Neural cell (in vitro differentiated cells): ENCODE measurements around the gene TTLL5. TPM values are rescaled to one million over a fixed set of nuclear protein-coding genes. Genes with fewer than 3 reads are reported as not detected.

Source experiments
- H2AFZ ChIP-seq: fragments of 200-600, 300-800 bp; sonication (generic), shearing (Covaris generic); 2 replicates; pipeline ENCODE4 v1.6.0; 2014; ENCODE audit warnings: low read depth, mild to moderate bottlenecking, antibody characterized with exemption, low read length, moderate library complexity
- H3F3A ChIP-seq: fragments of 200-600 bp; shearing (Covaris generic); 2 replicates; pipeline ENCODE4 v1.6.1; 2016; ENCODE audit warnings: mild to moderate bottlenecking, moderate library complexity, mixed read lengths, antibody characterized with exemption, low read length; ENCODE audit not compliant: insufficient read depth, poor library complexity, severe bottlenecking
- H3K27ac ChIP-seq: fragments of 200-600, 300-800 bp; sonication (generic), shearing (Covaris generic); 2 replicates; pipeline ENCODE4 v1.5.1; 2014; ENCODE audit warnings: mild to moderate bottlenecking, low read length, moderate library complexity
- H3K27me3 ChIP-seq: fragments of 300-800, 200-600 bp; sonication (generic), shearing (Covaris generic); 2 replicates; pipeline ENCODE4 v1.6.0; 2014; ENCODE audit warnings: mild to moderate bottlenecking, low read depth, low read length, moderate library complexity; ENCODE audit not compliant: insufficient read depth
- H3K36me3 ChIP-seq: fragments of 300-800, 200-600 bp; sonication (generic), shearing (Covaris generic); 2 replicates; pipeline ENCODE4 v1.5.1; 2014; ENCODE audit warnings: mild to moderate bottlenecking, antibody characterized with exemption, low read length, moderate library complexity; ENCODE audit not compliant: insufficient read depth
- H3K4me2 ChIP-seq: fragments of 300-800, 200-600 bp; sonication (generic), shearing (Covaris generic); 2 replicates; pipeline ENCODE4 v1.6.0; 2014; ENCODE audit warnings: mild to moderate bottlenecking, low read length
- H3K4me3 ChIP-seq: fragments of 300-800, 200-600 bp; sonication (generic), shearing (Covaris generic); 2 replicates; pipeline ENCODE4 v1.5.1; 2014; ENCODE audit warnings: mild to moderate bottlenecking, low read length, moderate library complexity
- H3K79me2 ChIP-seq: fragments of 200-600 bp; shearing (Covaris generic); replicated peaks from 2 replicates; pipeline ENCODE4 v1.6.0; 2014; ENCODE audit warnings: mild to moderate bottlenecking, low read length, moderate library complexity; ENCODE audit not compliant: insufficient read depth
- H3K9ac ChIP-seq: fragments of 300-800, 200-600 bp; sonication (generic), shearing (Covaris generic); 2 replicates; pipeline ENCODE4 v1.6.1; 2016; ENCODE audit warnings: mild to moderate bottlenecking, low read length, mixed read lengths
- H3K9me2 ChIP-seq: fragments of 200-600 bp; shearing (Covaris generic); 2 replicates; pipeline ENCODE4 v1.6.1; 2016; ENCODE audit warnings: mild to moderate bottlenecking, low read length, mixed read lengths; ENCODE audit not compliant: insufficient read depth
- H3K9me3 ChIP-seq: fragments of 200-600, 300-800 bp; sonication (generic), shearing (Covaris generic); 2 replicates; pipeline ENCODE4 v1.6.1; 2016; ENCODE audit warnings: mild to moderate bottlenecking, mixed run types, low read length, moderate library complexity, mixed read lengths
- H4K20me1 ChIP-seq: fragments of 200-600 bp; shearing (Covaris generic); 2 replicates; pipeline ENCODE4 v1.6.1; 2016; ENCODE audit warnings: mild to moderate bottlenecking, mixed run types; ENCODE audit not compliant: insufficient read depth
- CTCF ChIP-seq: fragments of 450-650 bp; IDR thresholded peaks from 2 replicates; pipeline ENCODE4 v1.5.1; 2014; ENCODE audit warnings: antibody characterized with exemption, mild to moderate bottlenecking, moderate library complexity; ENCODE audit not compliant: poor library complexity, severe bottlenecking
- EP300 ChIP-seq: fragments of 450-650 bp; conservative IDR thresholded peaks from 2 replicates; pipeline ENCODE4 v1.6.1; 2014; ENCODE audit warnings: antibody characterized with exemption, mild to moderate bottlenecking, moderate library complexity; ENCODE audit not compliant: poor library complexity, severe bottlenecking
- EZH2 ChIP-seq: fragments of 200-600, 300-800 bp; shearing (Covaris generic), sonication (generic); IDR thresholded peaks from 2 replicates; pipeline ENCODE4 v1.6.1; 2014; ENCODE audit warnings: antibody characterized with exemption, low read length, borderline replicate concordance, mild to moderate bottlenecking; ENCODE audit not compliant: insufficient read depth, poor library complexity, severe bottlenecking
- MXI1 ChIP-seq: fragments of 450-650 bp; conservative IDR thresholded peaks from 2 replicates; pipeline ENCODE4 v1.6.1; 2014; ENCODE audit warnings: antibody characterized with exemption, mild to moderate bottlenecking; ENCODE audit not compliant: poor library complexity, severe bottlenecking
- POLR2AphosphoS5 ChIP-seq: IDR thresholded peaks from 2 replicates; pipeline ENCODE4 v1.6.1; 2012
- RAD21 ChIP-seq: fragments of 450-650 bp; conservative IDR thresholded peaks from 2 replicates; pipeline ENCODE4 v1.6.1; 2014; ENCODE audit warnings: antibody characterized with exemption, mild to moderate bottlenecking, moderate library complexity
- REST ChIP-seq: IDR thresholded peaks from 2 replicates; pipeline ENCODE4 v1.6.1; 2012; ENCODE audit warnings: borderline replicate concordance
- SMC3 ChIP-seq: fragments of 450-650 bp; conservative IDR thresholded peaks from 2 replicates; pipeline ENCODE4 v1.6.1; 2014; ENCODE audit warnings: antibody characterized with exemption, mild to moderate bottlenecking, moderate library complexity; ENCODE audit not compliant: poor library complexity
- TAF1 ChIP-seq: IDR thresholded peaks from 2 replicates; pipeline ENCODE4 v1.6.1; 2012; ENCODE audit warnings: low read depth
- polyA plus RNA-seq: library from polyadenylated mRNA; depleted of rRNA; stranded (reverse); fragments of >200 nt; gene quantifications from 2 replicates; pipeline ENCODE4 v1.2.3, GENCODE V29; 2014

Gene TTLL5
- polyA plus RNA-seq, 1 donor from 2014 or later, result 8.2 TPM

- Histone ChIP-seq H3F3A (no peaks in the 10 kb centered on the region), H3K36me3 (peaks cover 9% of the 10 kb centered on the region), H3K27ac (no peak overlapping the region), H4K20me1 (no peaks in the 10 kb centered on the region), H3K9me2 (no peaks in the 10 kb centered on the region), H3K79me2 (no peaks in the 10 kb centered on the region), H3K4me2 (no peak overlapping the region), H3K9me3 (no peaks in the 10 kb centered on the region), H2AFZ (no peak overlapping the region), H3K9ac (no peak overlapping the region), H3K4me3 (no peak overlapping the region), H3K27me3 (no peaks in the 10 kb centered on the region)
- TF ChIP-seq POLR2AphosphoS5 (no peak), MXI1 (no peak), RAD21 (no peak), TAF1 (no peak)
Observed at GRCh38 chr14:75996488-75996887, 335.4 kb downstream of the TTLL5 start.

- H3K4me3 ChIP-seq, result no peak overlapping the region
- no peaks in the 10 kb centered on the region for H3K9me2 ChIP-seq
- no peak overlapping the region for H2AFZ ChIP-seq
- peaks cover 9% of the 10 kb centered on the region for H3K36me3 ChIP-seq
- no peaks in the 10 kb centered on the region for H4K20me1 ChIP-seq
- H3K27me3 ChIP-seq, result no peaks in the 10 kb centered on the region
- H3K9ac ChIP-seq, result no peak overlapping the region
- no peak for TF ChIP-seq RAD21
- no peak for TF ChIP-seq POLR2AphosphoS5
- TF ChIP-seq TAF1, result no peak
- TF ChIP-seq EP300, result no peak
- no peaks in the 10 kb centered on the region for H3F3A ChIP-seq
- H3K27ac ChIP-seq, result no peak overlapping the region
- no peaks in the 10 kb centered on the region for H3K79me2 ChIP-seq
- no peaks in the 10 kb centered on the region for H3K9me3 ChIP-seq
- H3K4me2 ChIP-seq, result no peak overlapping the region
Observed at GRCh38 chr14:75999511-76000190, 338.6 kb downstream of the TTLL5 start.

DNA sequence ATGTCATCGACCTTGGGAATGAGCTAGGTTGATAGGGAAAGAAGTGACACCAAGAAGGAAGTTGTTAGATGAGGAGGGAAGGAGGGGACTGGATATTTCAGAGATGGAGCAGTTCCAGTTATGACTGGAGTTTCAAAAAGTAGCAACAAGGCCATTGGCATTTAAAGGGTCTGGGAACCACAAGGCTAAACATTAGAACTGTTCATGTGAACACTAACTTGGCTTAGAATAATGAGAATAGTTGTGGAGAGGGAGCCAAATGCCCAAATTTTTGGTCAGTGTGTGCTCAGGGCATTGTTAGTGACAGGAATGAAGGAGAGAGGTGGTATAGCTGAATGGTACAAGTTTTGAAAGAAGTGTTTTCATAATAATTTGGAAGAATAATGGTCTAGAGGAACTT is 341.3 kb downstream of the TTLL5 start:
- no peaks in the 10 kb centered on the region for H3F3A ChIP-seq
- no peaks in the 10 kb centered on the region for H3K9me3 ChIP-seq
- no peaks in the 10 kb centered on the region for H4K20me1 ChIP-seq
- no peak overlapping the region for H2AFZ ChIP-seq
- H3K27me3 ChIP-seq, result no peaks in the 10 kb centered on the region
- no peak overlapping the region for H3K4me3 ChIP-seq
- H3K9ac ChIP-seq, result no peak overlapping the region
- no peaks in the 10 kb centered on the region for H3K9me2 ChIP-seq
- H3K36me3 ChIP-seq, result peaks cover 11% of the 10 kb centered on the region
- H3K27ac ChIP-seq, result no peak overlapping the region
- TF ChIP-seq REST (no peak), SMC3 (no peak), CTCF (no peak), RAD21 (no peak), EZH2 (no peak), TAF1 (no peak), EP300 (no peak), MXI1 (no peak), POLR2AphosphoS5 (no peak)
- no peaks in the 10 kb centered on the region for H3K79me2 ChIP-seq
- H3K4me2 ChIP-seq, result no peak overlapping the region

Other genes starting within 250 kb of the TTLL5 start
- gene JDP2, start 233.2 kb upstream of the TTLL5 start, polyA plus RNA-seq, result 17.9 and 20.3 TPM in 2 replicates
- gene BATF, start 138.8 kb upstream of the TTLL5 start, polyA plus RNA-seq, result not detected in 2 replicates
- gene FLVCR2, start 82.6 kb upstream of the TTLL5 start, polyA plus RNA-seq, result not detected in 2 replicates
- gene ERG28, start 370 bp upstream of the TTLL5 start, polyA plus RNA-seq, result 23.4 and 25.3 TPM in 2 replicates